Ascending aorta (tissue), 2 donors: ENCODE results near the gene ITSN1. TPM values are rescaled to one million over a fixed set of nuclear protein-coding genes. Genes with fewer than 3 reads are reported as not detected.

Experiments
- DNase-seq, 2 donors: peaks; one replicate each; pipeline ENCODE4 v3.0.0-alpha.2; 2019; ENCODE audit warnings: low spot score in 2 of 2
- H3K27ac ChIP-seq, 2 donors: fragments of 200-600 bp; sonication (generic); one replicate each; pipeline ENCODE4 v1.5.1; 2016 to 2017; ENCODE audit warnings: mild to moderate bottlenecking in 1 of 2
- H3K27me3 ChIP-seq: fragments of 200-600 bp; sonication (generic); one replicate; pipeline ENCODE4 v1.5.1; 2017
- H3K36me3 ChIP-seq, 2 donors: fragments of 200-600 bp; sonication (generic); one replicate each; pipeline ENCODE4 v1.5.1; 2016
- H3K4me1 ChIP-seq, 2 donors: fragments of 200-600 bp; sonication (generic); one replicate each; pipeline ENCODE4 v1.5.1; 2016 to 2017; ENCODE audit warnings: mild to moderate bottlenecking in 1 of 2
- H3K4me3 ChIP-seq, 2 donors: fragments of 200-600 bp; sonication (generic); one replicate each; pipeline ENCODE4 v1.5.1; 2016 to 2017; ENCODE audit warnings: mild to moderate bottlenecking in 1 of 2
- H3K9me3 ChIP-seq, 2 donors: fragments of 200-600 bp; sonication (generic); one replicate each; pipeline ENCODE4 v1.5.1; 2016
- CTCF ChIP-seq, 3 experiments: fragments of 200-600 bp in 2 of 3; fragments of 450-650 bp in 1 of 3; sonication (generic) in 2 of 3; IDR thresholded peaks; one replicate each; pipeline ENCODE4 v1.5.1; 2016 to 2019; ENCODE audit warnings: antibody characterized with exemption in 3 of 3, mild to moderate bottlenecking in 1 of 3, moderate library complexity in 1 of 3
- intact Hi-C: fragments of 100-400 bp; cut with DNase I; formaldehyde crosslinking; loops from one replicate; pipeline ENCODE4 v1.15.1; 2023
- total RNA-seq: library from RNA; depleted of rRNA; stranded (reverse); fragments of >200 nt; gene quantifications from one replicate; pipeline ENCODE4 v1.1.0, GENCODE V29; 2016

ITSN1 gene
- total RNA-seq, 1 donor from 2014 or later: 95.0 TPM

- Histone ChIP-seq H3K27ac (no peak overlapping the region), H3K27me3 (no peaks in the 10 kb centered on the region), H3K36me3 (no peaks in the 10 kb centered on the region), H3K9me3 (no peaks in the 10 kb centered on the region), H3K4me3 (no peak overlapping the region), H3K4me1 (peaks cover 2 to 16% of the 10 kb centered on the region in 2 donors)
- no peak for DNase-seq
- no peak for TF ChIP-seq CTCF (IDR thresholded peaks at IDR 0.05)
- intact Hi-C loops: loop anchor here (5.0 kb wide), 1 partner anchor 69 kb away; no protein-coding TSS in a partner anchor
Observed at GRCh38 chr21:33896691-33897090, 254.4 kb downstream of the ITSN1 start.

GRCh38 chr21:33897098-33897497 is 254.8 kb downstream of the ITSN1 start:
- no peak for DNase-seq
- H3K36me3 ChIP-seq: no peaks in the 10 kb centered on the region
- H3K27me3 ChIP-seq: no peaks in the 10 kb centered on the region
- H3K4me3 ChIP-seq: no peak overlapping the region
- peaks cover 2 to 16% of the 10 kb centered on the region in 2 donors for H3K4me1 ChIP-seq
- intact Hi-C loops: loop anchor here (5.0 kb wide), 1 partner anchor 70 kb away; no protein-coding TSS in a partner anchor
- TF ChIP-seq CTCF (IDR thresholded peaks at IDR 0.05): no peak
- H3K9me3 ChIP-seq: no peaks in the 10 kb centered on the region
- H3K27ac ChIP-seq: no peak overlapping the region

- no peak for TF ChIP-seq CTCF (IDR thresholded peaks at IDR 0.05)
- intact Hi-C loops: loop anchor here (5.0 kb wide), 1 partner anchor 70 kb away; no protein-coding TSS in a partner anchor
Observed at GRCh38 chr21:33897739-33898138, 255.4 kb downstream of the ITSN1 start.

GRCh38 chr21:33898586-33898985 is 256.3 kb downstream of the ITSN1 start:
- peak overlapping the region; percentile 74 to 83 for H3K27ac ChIP-seq
- H3K4me1 ChIP-seq: peaks cover 2 to 16% of the 10 kb centered on the region in 2 donors
- no peak overlapping the region for H3K4me3 ChIP-seq
- DNase-seq: no peak
- H3K36me3 ChIP-seq: no peaks in the 10 kb centered on the region
- intact Hi-C loops: loop anchor here (5.0 kb wide), 1 partner anchor 71 kb away; no protein-coding TSS in a partner anchor
- TF ChIP-seq CTCF (IDR thresholded peaks at IDR 0.05): no peak
- no peaks in the 10 kb centered on the region for H3K27me3 ChIP-seq
- H3K9me3 ChIP-seq: no peaks in the 10 kb centered on the region

More at GRCh38 chr21:33897739-33898138, 255.4 kb downstream of the ITSN1 start:
- DNase-seq: no peak
- Histone ChIP-seq H3K9me3 (no peaks in the 10 kb centered on the region), H3K4me3 (no peak overlapping the region), H3K27me3 (no peaks in the 10 kb centered on the region), H3K36me3 (no peaks in the 10 kb centered on the region), H3K27ac (no peak overlapping the region), H3K4me1 (peaks cover 2 to 16% of the 10 kb centered on the region in 2 donors)

- H3K4me1 ChIP-seq: peaks cover 2 to 18% of the 10 kb centered on the region in 2 donors
- intact Hi-C loops: loop anchor here (5.0 kb wide), 1 partner anchor 72 kb away; no protein-coding TSS in a partner anchor
- H3K27ac ChIP-seq: peak overlapping the region; percentile 74 to 83
- no peak for TF ChIP-seq CTCF (IDR thresholded peaks at IDR 0.05)
- H3K36me3 ChIP-seq: peaks cover under 1 to 4% of the 10 kb centered on the region in 2 donors
- no peak overlapping the region for H3K4me3 ChIP-seq
- peak in 1 of 2 donors; percentile 67 for DNase-seq
- no peaks in the 10 kb centered on the region for H3K9me3 ChIP-seq
- H3K27me3 ChIP-seq: no peaks in the 10 kb centered on the region
Observed at GRCh38 chr21:33899199-33899598, 256.9 kb downstream of the ITSN1 start.
